Tibial nerve (tissue), 3 donors: ENCODE results near the gene DACT3.

Experiments
- POLR2A ChIP-seq, 2 donors: fragments of 450-650 bp; IDR thresholded peaks; one replicate each; pipeline ENCODE4 v1.6.1; 2017; ENCODE audit warnings: antibody characterized with exemption in 2 of 2, mild to moderate bottlenecking in 2 of 2, moderate library complexity in 2 of 2
- TF ChIP-seq, protein P1 (sequence below), 5 experiments: fragments of 200-600 bp in 3 of 5; fragments of 450-650 bp in 2 of 5; sonication (generic) in 3 of 5; IDR thresholded peaks; one replicate each; pipeline ENCODE4 v1.5.1; 2016 to 2019; ENCODE audit warnings: antibody characterized with exemption in 5 of 5, mild to moderate bottlenecking in 3 of 5, moderate library complexity in 2 of 5

GRCh38 chr19:46668662-46669061 lies 7.7 kb upstream of the DACT3 start:
- no peak for TF ChIP-seq POLR2A (IDR thresholded peaks at IDR 0.05)
- TF ChIP-seq, protein P1, sequence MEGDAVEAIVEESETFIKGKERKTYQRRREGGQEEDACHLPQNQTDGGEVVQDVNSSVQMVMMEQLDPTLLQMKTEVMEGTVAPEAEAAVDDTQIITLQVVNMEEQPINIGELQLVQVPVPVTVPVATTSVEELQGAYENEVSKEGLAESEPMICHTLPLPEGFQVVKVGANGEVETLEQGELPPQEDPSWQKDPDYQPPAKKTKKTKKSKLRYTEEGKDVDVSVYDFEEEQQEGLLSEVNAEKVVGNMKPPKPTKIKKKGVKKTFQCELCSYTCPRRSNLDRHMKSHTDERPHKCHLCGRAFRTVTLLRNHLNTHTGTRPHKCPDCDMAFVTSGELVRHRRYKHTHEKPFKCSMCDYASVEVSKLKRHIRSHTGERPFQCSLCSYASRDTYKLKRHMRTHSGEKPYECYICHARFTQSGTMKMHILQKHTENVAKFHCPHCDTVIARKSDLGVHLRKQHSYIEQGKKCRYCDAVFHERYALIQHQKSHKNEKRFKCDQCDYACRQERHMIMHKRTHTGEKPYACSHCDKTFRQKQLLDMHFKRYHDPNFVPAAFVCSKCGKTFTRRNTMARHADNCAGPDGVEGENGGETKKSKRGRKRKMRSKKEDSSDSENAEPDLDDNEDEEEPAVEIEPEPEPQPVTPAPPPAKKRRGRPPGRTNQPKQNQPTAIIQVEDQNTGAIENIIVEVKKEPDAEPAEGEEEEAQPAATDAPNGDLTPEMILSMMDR (IDR thresholded peaks at IDR 0.05) = no peak
